H9 (cell line): ENCODE data around the gene ALPI. TPM values are rescaled to one million over a fixed set of nuclear protein-coding genes. Genes with fewer than 3 reads are reported as not detected.
"Not testable (repeated sequence)": the region's sequence is repeated elsewhere in the genome, so short reads cannot be mapped to it uniquely, and the experiment has no call there.

Experiments
- DNase-seq: peaks from one replicate; pipeline ENCODE4 v3.0.0-alpha.2; 2017
- H2AFZ ChIP-seq: one replicate; pipeline ENCODE4 v1.6.1; 2013; ENCODE audit warnings: mild to moderate bottlenecking, low read length, control low read depth, moderate library complexity
- H2AK5ac ChIP-seq: 2 replicates; pipeline ENCODE4 v1.6.1; 2013; ENCODE audit warnings: low read length, control low read depth, mixed read lengths; ENCODE audit not compliant: insufficient read length
- H2BK120ac ChIP-seq: one replicate; pipeline ENCODE4 v1.6.1; 2013; ENCODE audit warnings: low read depth, mild to moderate bottlenecking, low read length, control low read depth, inconsistent platforms; ENCODE audit not compliant: poor library complexity, severe bottlenecking
- H2BK12ac ChIP-seq: 2 replicates; pipeline ENCODE4 v1.6.1; 2013; ENCODE audit warnings: low read length, control low read depth, mixed read lengths, low read depth; ENCODE audit not compliant: insufficient read length
- H2BK15ac ChIP-seq: 2 replicates; pipeline ENCODE4 v1.6.1; 2013; ENCODE audit warnings: low read depth, low read length, control low read depth
- H2BK20ac ChIP-seq: one replicate; pipeline ENCODE4 v1.6.1; 2013; ENCODE audit warnings: low read depth, mild to moderate bottlenecking, low read length, control low read depth, inconsistent platforms; ENCODE audit not compliant: poor library complexity, severe bottlenecking
- H2BK5ac ChIP-seq: 2 replicates; pipeline ENCODE4 v1.6.1; 2013; ENCODE audit warnings: low read length, control low read depth, mixed read lengths; ENCODE audit not compliant: insufficient read length
- H3K14ac ChIP-seq: 2 replicates; pipeline ENCODE4 v1.6.1; 2013; ENCODE audit warnings: low read length, control low read depth; ENCODE audit not compliant: insufficient read depth
- H3K18ac ChIP-seq: 2 replicates; pipeline ENCODE4 v1.6.1; 2013; ENCODE audit warnings: low read depth, mild to moderate bottlenecking, mixed read lengths, low read length, control low read depth; ENCODE audit not compliant: insufficient read length
- H3K23ac ChIP-seq: 2 replicates; pipeline ENCODE4 v1.6.1; 2013; ENCODE audit warnings: low read length, control low read depth, mixed read lengths, low read depth; ENCODE audit not compliant: insufficient read length
- H3K23me2 ChIP-seq: 2 replicates; pipeline ENCODE4 v1.6.1; 2013; ENCODE audit warnings: low read depth, mild to moderate bottlenecking, mixed read lengths, low read length, control low read depth; ENCODE audit not compliant: insufficient read length, poor library complexity, severe bottlenecking
- H3K27ac ChIP-seq: 2 replicates; pipeline ENCODE4 v1.5.1; 2013; ENCODE audit warnings: low read length, control low read depth, mixed read lengths, low read depth; ENCODE audit not compliant: insufficient read length
- H3K27me3 ChIP-seq: 2 replicates; pipeline ENCODE4 v1.6.1; 2013; ENCODE audit warnings: low read length, control low read depth, inconsistent platforms; ENCODE audit not compliant: insufficient read depth
- H3K4ac ChIP-seq: 2 replicates; pipeline ENCODE4 v1.6.1; 2013; ENCODE audit warnings: low read depth, mild to moderate bottlenecking, control low read depth, inconsistent platforms, low read length, moderate library complexity
- H3K4me1 ChIP-seq: 2 replicates; pipeline ENCODE4 v1.6.1; 2013; ENCODE audit warnings: low read length, control low read depth, inconsistent platforms; ENCODE audit not compliant: insufficient read depth
- H3K4me2 ChIP-seq: 2 replicates; pipeline ENCODE4 v1.6.1; 2013; ENCODE audit warnings: low read length, control low read depth, mixed read lengths; ENCODE audit not compliant: insufficient read length, insufficient read depth
- H3K56ac ChIP-seq: 2 replicates; pipeline ENCODE4 v1.6.1; 2013; ENCODE audit warnings: low read depth, mild to moderate bottlenecking, mixed read lengths, low read length, control low read depth; ENCODE audit not compliant: insufficient read length
- H3K79me1 ChIP-seq: 2 replicates; pipeline ENCODE4 v1.6.1; 2013; ENCODE audit warnings: low read depth, mild to moderate bottlenecking, moderate library complexity, low read length, control low read depth, inconsistent platforms; ENCODE audit not compliant: insufficient read depth, poor library complexity, severe bottlenecking
- H3K79me2 ChIP-seq: 2 replicates; pipeline ENCODE4 v1.6.1; 2013; ENCODE audit warnings: low read length, control low read depth, inconsistent platforms; ENCODE audit not compliant: insufficient read depth
- H3K9ac ChIP-seq: 2 replicates; pipeline ENCODE4 v1.6.1; 2013; ENCODE audit warnings: low read length, control low read depth, mixed read lengths; ENCODE audit not compliant: insufficient read length; ENCODE audit errors: extremely low read depth
- H3K9me3 ChIP-seq: one replicate; pipeline ENCODE4 v1.6.1; 2013; ENCODE audit warnings: low read depth, low read length, inconsistent platforms; ENCODE audit not compliant: control insufficient read depth
- H3T11ph ChIP-seq: one replicate; pipeline ENCODE4 v1.6.1; 2013; ENCODE audit warnings: mild to moderate bottlenecking, low read length, control low read depth, inconsistent platforms
- H4K20me1 ChIP-seq: one replicate; pipeline ENCODE4 v1.6.1; 2013; ENCODE audit not compliant: control insufficient read depth, insufficient read length, insufficient read depth
- H4K5ac ChIP-seq: 2 replicates; pipeline ENCODE4 v1.6.1; 2013; ENCODE audit warnings: low read depth, mild to moderate bottlenecking, mixed read lengths, low read length, control low read depth; ENCODE audit not compliant: insufficient read length
- H4K8ac ChIP-seq: replicated peaks from 2 replicates; pipeline ENCODE4 v1.6.1; 2013; ENCODE audit warnings: low read length, control low read depth, mixed read lengths, low read depth; ENCODE audit not compliant: insufficient read length
- H4K91ac ChIP-seq: 2 replicates; pipeline ENCODE4 v1.6.1; 2013; ENCODE audit warnings: low read depth, mild to moderate bottlenecking, moderate library complexity, mixed read lengths, low read length, control low read depth; ENCODE audit not compliant: insufficient read length
- H3K27ac Mint-ChIP-seq, 3 experiments: 2 replicates in 2 of 3; 3 replicates in 1 of 3; pipeline ENCODE4 v1.8.0; 2020 to 2021; ENCODE audit warnings: mixed read lengths in 3 of 3, mild to moderate bottlenecking in 1 of 3, moderate library complexity in 1 of 3
- H3K27me3 Mint-ChIP-seq: 2 replicates; pipeline ENCODE4 v1.8.0; 2021; ENCODE audit warnings: low read depth, mild to moderate bottlenecking, moderate library complexity, mixed read lengths
- H3K36me3 Mint-ChIP-seq, 3 experiments: 2 replicates in 2 of 3; 3 replicates in 1 of 3; pipeline ENCODE4 v1.8.0; 2020 to 2021; ENCODE audit warnings: low read depth in 3 of 3, mixed read lengths in 3 of 3; ENCODE audit not compliant: insufficient read depth in 1 of 3
- H3K4me1 Mint-ChIP-seq, 2 experiments: 2 replicates each; pipeline ENCODE4 v1.8.0; 2020; ENCODE audit warnings: mixed read lengths in 2 of 2
- H3K4me3 Mint-ChIP-seq, 2 experiments: 2 replicates in 1 of 2; 3 replicates in 1 of 2; pipeline ENCODE4 v1.8.0; 2020 to 2021; ENCODE audit warnings: mild to moderate bottlenecking in 2 of 2, mixed read lengths in 2 of 2, moderate library complexity in 1 of 2
- H3K9me3 Mint-ChIP-seq, 2 experiments: 2 replicates in 1 of 2; 3 replicates in 1 of 2; pipeline ENCODE4 v1.8.0; 2020; ENCODE audit warnings: mild to moderate bottlenecking in 2 of 2, mixed read lengths in 2 of 2, moderate library complexity in 1 of 2
- WGBS: extraction: QIAGEN DNeasy Blood & Tissue Kit; methylation state at CpG from one replicate; pipeline ENCODE4 v1.1.7; 2013; ENCODE audit warnings: missing lambda C conversion rate, low lambda C conversion rate, mixed read lengths; ENCODE audit not compliant: insufficient read length; ENCODE audit errors: extremely low coverage; 5-methylcytosine and 5-hydroxymethylcytosine counted together
- total RNA-seq: library from RNA; stranded (reverse); gene quantifications from 2 replicates; pipeline ENCODE4 v1.2.1, GENCODE V29; 2021
- TF ChIP-seq, protein P1 (sequence below): fragments of 200-600 bp; sonication (generic); conservative IDR thresholded peaks from 3 replicates; pipeline ENCODE4 v1.8.0; 2021; ENCODE audit warnings: antibody characterized with exemption, mild to moderate bottlenecking

The ALPI gene
- total RNA-seq, 1 experiment from 2014 or later: not detected

GRCh38 chr2:232422051-232422450 lies 33.9 kb upstream of the ALPI start:
- Histone ChIP-seq H3K27ac (no peak overlapping the region), H3K9ac (no peak overlapping the region), H3K14ac (peak overlapping the region; percentile 77), H2BK15ac (no peak overlapping the region), H3K27me3 (peaks cover 28% of the 10 kb centered on the region; the same call in 1 of the 2 replicates), H2AFZ (no peak overlapping the region), H3K23ac (no peak overlapping the region), H2BK120ac (no peak overlapping the region), H3K56ac (no peak overlapping the region), H4K20me1 (peaks cover 3% of the 10 kb centered on the region), H2BK5ac (no peak overlapping the region), H3K23me2 (peaks cover 23% of the 10 kb centered on the region), H3K79me1 (no peaks in the 10 kb centered on the region), H2BK12ac (no peak overlapping the region), H3K4me2 (no peak overlapping the region), H4K8ac (no peak overlapping the region), H2AK5ac (peak overlapping the region; percentile 54), H2BK20ac (no peak overlapping the region), H3T11ph (no peak overlapping the region), H4K5ac (no peak overlapping the region), H4K91ac (peak overlapping the region; percentile 72), H3K18ac (peak overlapping the region; percentile 84), H3K79me2 (no peaks in the 10 kb centered on the region), H3K9me3 (no peaks in the 10 kb centered on the region), H3K4me1 (peaks cover 8% of the 10 kb centered on the region; the same call in 1 of the 2 replicates), H3K4ac (no peak overlapping the region; the same call in 1 of the 2 replicates)
- Mint-ChIP-seq H3K4me1 (peaks cover 54 to 56% of the 10 kb centered on the region in 2 experiments), H3K27ac (peak overlapping the region in 2 of 3 experiments; percentile 96 to 97; a peak in 5 of 7 replicates), H3K4me3 (peak overlapping the region; percentile 68 to 84; a peak in 4 of 5 replicates), H3K9me3 (peaks cover 14% of the 10 kb centered on the region in 2 experiments), H3K36me3 (peaks cover 9 to 43% (median 29%) of the 10 kb centered on the region in 3 experiments), H3K27me3 (peaks cover 50% of the 10 kb centered on the region)
- DNase-seq: peak; percentile 32
- TF ChIP-seq, protein P1, sequence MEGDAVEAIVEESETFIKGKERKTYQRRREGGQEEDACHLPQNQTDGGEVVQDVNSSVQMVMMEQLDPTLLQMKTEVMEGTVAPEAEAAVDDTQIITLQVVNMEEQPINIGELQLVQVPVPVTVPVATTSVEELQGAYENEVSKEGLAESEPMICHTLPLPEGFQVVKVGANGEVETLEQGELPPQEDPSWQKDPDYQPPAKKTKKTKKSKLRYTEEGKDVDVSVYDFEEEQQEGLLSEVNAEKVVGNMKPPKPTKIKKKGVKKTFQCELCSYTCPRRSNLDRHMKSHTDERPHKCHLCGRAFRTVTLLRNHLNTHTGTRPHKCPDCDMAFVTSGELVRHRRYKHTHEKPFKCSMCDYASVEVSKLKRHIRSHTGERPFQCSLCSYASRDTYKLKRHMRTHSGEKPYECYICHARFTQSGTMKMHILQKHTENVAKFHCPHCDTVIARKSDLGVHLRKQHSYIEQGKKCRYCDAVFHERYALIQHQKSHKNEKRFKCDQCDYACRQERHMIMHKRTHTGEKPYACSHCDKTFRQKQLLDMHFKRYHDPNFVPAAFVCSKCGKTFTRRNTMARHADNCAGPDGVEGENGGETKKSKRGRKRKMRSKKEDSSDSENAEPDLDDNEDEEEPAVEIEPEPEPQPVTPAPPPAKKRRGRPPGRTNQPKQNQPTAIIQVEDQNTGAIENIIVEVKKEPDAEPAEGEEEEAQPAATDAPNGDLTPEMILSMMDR: no peak
- WGBS: no CpG with 5 or more reads among the region's 10 CpGs

GRCh38 chr2:232422996-232423395 lies 33.0 kb upstream of the ALPI start:
- H3K14ac ChIP-seq, H2BK15ac ChIP-seq, H3K79me2 ChIP-seq, H3K79me1 ChIP-seq, H3K4me1 ChIP-seq, H2AK5ac ChIP-seq, H2BK20ac ChIP-seq, H4K5ac ChIP-seq, H2BK120ac ChIP-seq, H3K9ac ChIP-seq, H2BK12ac ChIP-seq, H3K9me3 ChIP-seq, H3T11ph ChIP-seq, H4K20me1 ChIP-seq, H3K4ac ChIP-seq, H4K8ac ChIP-seq, H2AFZ ChIP-seq, H3K56ac ChIP-seq, H3K23ac ChIP-seq, H2BK5ac ChIP-seq: not testable (repeated sequence)
- H4K91ac ChIP-seq: peak overlapping the region; percentile 72
- H3K4me3 Mint-ChIP-seq: peak overlapping the region; percentile 41 to 69
- H3K4me1 Mint-ChIP-seq: peaks cover 52 to 54% of the 10 kb centered on the region in 2 experiments
- peak overlapping the region; percentile 84 for H3K18ac ChIP-seq
- no CpG with 5 or more reads among the region's 3 CpGs for WGBS
- DNase-seq: peak; percentile 51
- peaks cover 14% of the 10 kb centered on the region in 2 experiments for H3K9me3 Mint-ChIP-seq
- peak overlapping the region; percentile 66 to 97 (median 96); a peak in 6 of 7 replicates for H3K27ac Mint-ChIP-seq
- peaks cover 9 to 34% (median 23%) of the 10 kb centered on the region in 3 experiments for H3K36me3 Mint-ChIP-seq
- H3K27me3 ChIP-seq: peaks cover 28% of the 10 kb centered on the region; the same call in 1 of the 2 replicates
- H3K27ac ChIP-seq: peak overlapping the region; percentile 59
- H3K4me2 ChIP-seq: peak overlapping the region; percentile 40
- peaks cover 23% of the 10 kb centered on the region for H3K23me2 ChIP-seq
- peaks cover 40% of the 10 kb centered on the region for H3K27me3 Mint-ChIP-seq
